ENCODE results near the gene RNU7-1. TPM values are rescaled to one million over a fixed set of nuclear protein-coding genes. Genes with fewer than 3 reads are reported as not detected.
A peak's percentile ranks its signal among the peaks of the same experiment; 100 is the strongest.

The RNU7-1 gene
- total and polyA plus RNA-seq, 10 of the 15 experiments (the other 5 are each of a cell fraction or from before 2014, with no cell fraction given), result not detected

DNA sequence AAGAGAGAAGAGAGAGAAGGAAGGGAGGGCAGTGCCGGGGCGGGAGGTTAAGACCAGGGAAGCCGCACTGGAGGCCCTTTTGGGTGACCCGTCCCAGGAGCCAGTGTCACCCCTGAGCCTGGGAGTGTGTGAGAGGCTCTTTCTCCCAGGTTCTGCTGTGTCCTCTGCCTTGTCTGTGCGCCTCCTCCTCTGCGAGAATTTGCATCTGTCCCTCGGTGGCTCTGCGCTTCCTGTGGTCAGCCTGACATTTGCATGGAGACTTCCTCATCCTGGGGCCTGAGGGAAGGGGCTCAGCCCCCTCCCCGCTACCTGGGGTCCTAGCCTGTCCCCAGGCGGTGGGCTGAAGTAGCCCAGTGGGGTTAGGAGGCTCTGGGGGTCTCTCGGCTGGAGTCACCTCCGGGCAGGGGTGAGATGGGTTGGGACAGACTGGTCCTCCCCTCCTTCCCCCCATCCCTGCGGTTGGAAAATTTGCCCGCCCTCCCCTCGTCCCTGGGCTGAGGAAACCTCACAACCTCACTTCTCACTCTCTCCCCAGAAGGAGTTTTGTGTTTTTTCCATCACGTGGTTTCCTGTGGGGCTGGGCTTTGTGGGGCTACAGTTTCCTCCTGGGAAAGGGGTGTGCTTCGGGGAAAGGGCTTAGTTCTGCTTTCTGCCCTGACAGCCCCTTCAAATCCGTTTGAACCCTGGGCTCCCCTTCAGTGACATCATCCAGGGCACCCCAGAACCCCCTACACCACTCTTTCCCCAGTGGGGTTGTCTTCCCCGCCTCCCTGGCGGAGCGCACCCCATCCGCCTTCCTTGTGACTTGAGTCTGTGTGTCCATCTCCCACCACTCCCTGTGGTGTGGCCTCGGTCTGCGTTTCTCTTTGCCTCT, 10.1 kb downstream of the RNU7-1 start:
- Histone ChIP-seq H3K9me3 (replicated peaks; ENCODE audit: control insufficient read depth, insufficient read depth, low read length) (no peaks in the 10 kb centered on the region), H3K27me3 (replicated peaks in 1 of 2; ENCODE audit: control insufficient read depth in 2 of 2, insufficient read depth in 2 of 2, low read length in 1 of 2) (no peaks in the 10 kb centered on the region), H3K79me2 (ENCODE audit: control insufficient read depth, insufficient read depth, low read length) (peaks cover 95% of the 10 kb centered on the region), H3K27ac (ENCODE audit: control insufficient read depth, insufficient read depth) (peak overlapping the region; percentile 99), H2AFZ (ENCODE audit: control insufficient read depth, low read depth, low read length) (no peak overlapping the region), H3K9ac (ENCODE audit: control insufficient read depth, insufficient read depth, low read length) (peak overlapping the region; percentile 99), H4K20me1 (ENCODE audit: control insufficient read depth, insufficient read depth) (no peaks in the 10 kb centered on the region), H3K36me3 (ENCODE audit: control insufficient read depth in 2 of 2, insufficient read depth in 2 of 2, low read length in 1 of 2) (peaks cover 6 to 34% of the 10 kb centered on the region in 2 experiments), H3K4me2 (ENCODE audit: control insufficient read depth, insufficient read depth) (peak overlapping the region; percentile 99), H3K4me3 (peak overlapping the region; percentile 95), H3K4me1 (ENCODE audit: control insufficient read depth, insufficient read depth, low read length) (peaks cover 76% of the 10 kb centered on the region)
- BruUV-seq (replicated peaks), result no TSS peak
- ATAC-seq (peak; percentile 51), DNase-seq (ENCODE audit: low read depth, low spot score) (peak; percentile 95), FAIRE-seq (peak; percentile 95)
- 2% methylated on average over 24 of the region's 24 CpGs for WGBS (ENCODE audit: insufficient coverage, insufficient replicate concordance, low lambda C conversion rate, missing lambda C conversion rate)
- ChIA-PET SMC1A (ENCODE audit: uncharacterized antibody, unreplicated experiment) (interaction anchor here (1.1 to 13.2 kb wide), 4 partner anchors 6 to 11 kb away, joined by 3 to 395 read pairs (median 200); partner anchors contain the start of genes C12orf57, PTPN6 and RNU7-1), CTCF (interaction anchor here (1.0 to 13.2 kb wide), 8 partner anchors 6 to 159 kb away, joined by 4 to 645 read pairs (median 4); partner anchors contain the start of genes C12orf57, PTPN6 and RNU7-1), POLR2A (interaction anchor here (0.7 to 17.8 kb wide), 5 partner anchors 7 to 154 kb away, joined by 3 to 524 read pairs (median 10); partner anchors contain the start of genes C12orf57, PTPN6 and RNU7-1), RAD21 (ENCODE audit: unreplicated experiment) (interaction anchor here (1.0 to 13.5 kb wide), 7 partner anchors 7 to 159 kb away, joined by 3 to 426 read pairs (median 11); partner anchors contain the start of genes C12orf57, C1RL and RNU7-1)
- intact Hi-C loops (cut with micrococcal nuclease; ENCODE audit: unreplicated experiment) (loop anchor here (1.0 kb wide), 1 partner anchor 8 kb away; no protein-coding TSS in a partner anchor), in situ Hi-C loops (cut with MboI) (loop anchor here (25.0 kb wide), 1 partner anchor 1684 kb away; no protein-coding TSS in a partner anchor)
- TF ChIP-seq SMARCA5 (IDR thresholded peaks at IDR 0.05) (0 out of 2 replicates have a peak, but pooled peaks have one; percentile 12), BMI1 (IDR thresholded peaks at IDR 0.05; ENCODE audit: borderline replicate concordance) (no peak), SRF (IDR thresholded peaks at IDR 0.05; ENCODE audit: low read depth in 2 of 2, low read length in 2 of 2) (peak in 1 of 2 experiments; percentile 76; a peak in 2 of 4 replicates), CBX5 (IDR thresholded peaks at IDR 0.05; ENCODE audit: low read depth) (no peak), SPI1 (IDR thresholded peaks at IDR 0.05; ENCODE audit: borderline replicate concordance, insufficient read depth, low read depth, low read length) (peak; percentile 92), NFYA (IDR thresholded peaks at IDR 0.05; ENCODE audit: borderline replicate concordance, low read depth, low read length) (no peak), TCF12 (IDR thresholded peaks at IDR 0.05; ENCODE audit: low read depth, low read length) (0 out of 2 replicates have a peak, but pooled peaks have one; percentile 33), RBBP5 (conservative IDR thresholded peaks at IDR 0.05) (no peak), NR2C2 (IDR thresholded peaks at IDR 0.05; ENCODE audit: borderline replicate concordance, control insufficient read depth, insufficient read length, low read depth) (no peak), HCFC1 (IDR thresholded peaks at IDR 0.05; ENCODE audit: low read length) (no peak), HDGF (IDR thresholded peaks at IDR 0.05) (peak; percentile 85; the same call in 1 of the 2 replicates)
- TF ChIP-seq, protein P1, sequence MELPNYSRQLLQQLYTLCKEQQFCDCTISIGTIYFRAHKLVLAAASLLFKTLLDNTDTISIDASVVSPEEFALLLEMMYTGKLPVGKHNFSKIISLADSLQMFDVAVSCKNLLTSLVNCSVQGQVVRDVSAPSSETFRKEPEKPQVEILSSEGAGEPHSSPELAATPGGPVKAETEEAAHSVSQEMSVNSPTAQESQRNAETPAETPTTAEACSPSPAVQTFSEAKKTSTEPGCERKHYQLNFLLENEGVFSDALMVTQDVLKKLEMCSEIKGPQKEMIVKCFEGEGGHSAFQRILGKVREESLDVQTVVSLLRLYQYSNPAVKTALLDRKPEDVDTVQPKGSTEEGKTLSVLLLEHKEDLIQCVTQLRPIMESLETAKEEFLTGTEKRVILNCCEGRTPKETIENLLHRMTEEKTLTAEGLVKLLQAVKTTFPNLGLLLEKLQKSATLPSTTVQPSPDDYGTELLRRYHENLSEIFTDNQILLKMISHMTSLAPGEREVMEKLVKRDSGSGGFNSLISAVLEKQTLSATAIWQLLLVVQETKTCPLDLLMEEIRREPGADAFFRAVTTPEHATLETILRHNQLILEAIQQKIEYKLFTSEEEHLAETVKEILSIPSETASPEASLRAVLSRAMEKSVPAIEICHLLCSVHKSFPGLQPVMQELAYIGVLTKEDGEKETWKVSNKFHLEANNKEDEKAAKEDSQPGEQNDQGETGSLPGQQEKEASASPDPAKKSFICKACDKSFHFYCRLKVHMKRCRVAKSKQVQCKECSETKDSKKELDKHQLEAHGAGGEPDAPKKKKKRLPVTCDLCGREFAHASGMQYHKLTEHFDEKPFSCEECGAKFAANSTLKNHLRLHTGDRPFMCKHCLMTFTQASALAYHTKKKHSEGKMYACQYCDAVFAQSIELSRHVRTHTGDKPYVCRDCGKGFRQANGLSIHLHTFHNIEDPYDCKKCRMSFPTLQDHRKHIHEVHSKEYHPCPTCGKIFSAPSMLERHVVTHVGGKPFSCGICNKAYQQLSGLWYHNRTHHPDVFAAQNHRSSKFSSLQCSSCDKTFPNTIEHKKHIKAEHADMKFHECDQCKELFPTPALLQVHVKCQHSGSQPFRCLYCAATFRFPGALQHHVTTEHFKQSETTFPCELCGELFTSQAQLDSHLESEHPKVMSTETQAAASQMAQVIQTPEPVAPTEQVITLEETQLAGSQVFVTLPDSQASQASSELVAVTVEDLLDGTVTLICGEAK (IDR thresholded peaks at IDR 0.05; ENCODE audit: borderline replicate concordance), result peak; percentile 42; the same call in 1 of the 2 replicates
- TF ChIP-seq, protein P2, sequence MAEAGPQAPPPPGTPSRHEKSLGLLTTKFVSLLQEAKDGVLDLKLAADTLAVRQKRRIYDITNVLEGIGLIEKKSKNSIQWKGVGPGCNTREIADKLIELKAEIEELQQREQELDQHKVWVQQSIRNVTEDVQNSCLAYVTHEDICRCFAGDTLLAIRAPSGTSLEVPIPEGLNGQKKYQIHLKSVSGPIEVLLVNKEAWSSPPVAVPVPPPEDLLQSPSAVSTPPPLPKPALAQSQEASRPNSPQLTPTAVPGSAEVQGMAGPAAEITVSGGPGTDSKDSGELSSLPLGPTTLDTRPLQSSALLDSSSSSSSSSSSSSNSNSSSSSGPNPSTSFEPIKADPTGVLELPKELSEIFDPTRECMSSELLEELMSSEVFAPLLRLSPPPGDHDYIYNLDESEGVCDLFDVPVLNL (IDR thresholded peaks at IDR 0.05; ENCODE audit: low read depth, low read length), result no peak
- TF ChIP-seq, protein P3, sequence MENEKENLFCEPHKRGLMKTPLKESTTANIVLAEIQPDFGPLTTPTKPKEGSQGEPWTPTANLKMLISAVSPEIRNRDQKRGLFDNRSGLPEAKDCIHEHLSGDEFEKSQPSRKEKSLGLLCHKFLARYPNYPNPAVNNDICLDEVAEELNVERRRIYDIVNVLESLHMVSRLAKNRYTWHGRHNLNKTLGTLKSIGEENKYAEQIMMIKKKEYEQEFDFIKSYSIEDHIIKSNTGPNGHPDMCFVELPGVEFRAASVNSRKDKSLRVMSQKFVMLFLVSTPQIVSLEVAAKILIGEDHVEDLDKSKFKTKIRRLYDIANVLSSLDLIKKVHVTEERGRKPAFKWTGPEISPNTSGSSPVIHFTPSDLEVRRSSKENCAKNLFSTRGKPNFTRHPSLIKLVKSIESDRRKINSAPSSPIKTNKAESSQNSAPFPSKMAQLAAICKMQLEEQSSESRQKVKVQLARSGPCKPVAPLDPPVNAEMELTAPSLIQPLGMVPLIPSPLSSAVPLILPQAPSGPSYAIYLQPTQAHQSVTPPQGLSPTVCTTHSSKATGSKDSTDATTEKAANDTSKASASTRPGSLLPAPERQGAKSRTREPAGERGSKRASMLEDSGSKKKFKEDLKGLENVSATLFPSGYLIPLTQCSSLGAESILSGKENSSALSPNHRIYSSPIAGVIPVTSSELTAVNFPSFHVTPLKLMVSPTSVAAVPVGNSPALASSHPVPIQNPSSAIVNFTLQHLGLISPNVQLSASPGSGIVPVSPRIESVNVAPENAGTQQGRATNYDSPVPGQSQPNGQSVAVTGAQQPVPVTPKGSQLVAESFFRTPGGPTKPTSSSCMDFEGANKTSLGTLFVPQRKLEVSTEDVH (IDR thresholded peaks at IDR 0.05; ENCODE audit: low read depth, partially characterized antibody), result peak; percentile 53

Measured in GM12878 (cell line).